HG03159 (cell line): ENCODE results near the gene ARL8B.
"Not testable (repeated sequence)": the region's sequence is repeated elsewhere in the genome, so short reads cannot be mapped to it uniquely, and the experiment has no call there.

Source experiments
- ATAC-seq: cut with Tn5 transposase; IDR thresholded peaks from one replicate; pipeline ENCODE4 v1.9.1; 2021; ENCODE audit warnings: mild to moderate bottlenecking, moderate library complexity; ENCODE audit not compliant: unreplicated experiment

The ARL8B gene

GRCh38 chr3:5106933-5107334, 15.2 kb upstream of the ARL8B start:
- not testable (repeated sequence) for ATAC-seq

GRCh38 chr3:5110337-5110736, 11.8 kb upstream of the ARL8B start:
- no peak for ATAC-seq

DNA sequence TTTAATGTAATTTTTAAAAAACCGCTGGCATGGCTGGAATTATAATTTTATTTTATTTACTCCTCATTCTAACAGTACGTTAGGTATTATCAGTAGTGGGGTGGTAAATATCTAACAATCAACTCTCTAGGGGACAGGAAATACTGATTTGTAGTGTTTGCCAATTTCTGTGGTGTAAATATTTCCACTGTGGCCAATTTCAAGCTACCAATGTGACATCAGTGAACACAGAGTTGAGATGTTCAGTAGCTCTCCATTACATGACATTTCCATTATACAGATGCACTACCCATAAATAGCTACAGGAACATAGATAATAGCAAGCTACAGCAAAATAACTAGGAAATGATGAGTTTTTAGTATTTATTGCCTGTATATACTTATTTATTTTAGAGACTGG, 10.0 kb upstream of the ARL8B start:
- ATAC-seq: no peak

DNA sequence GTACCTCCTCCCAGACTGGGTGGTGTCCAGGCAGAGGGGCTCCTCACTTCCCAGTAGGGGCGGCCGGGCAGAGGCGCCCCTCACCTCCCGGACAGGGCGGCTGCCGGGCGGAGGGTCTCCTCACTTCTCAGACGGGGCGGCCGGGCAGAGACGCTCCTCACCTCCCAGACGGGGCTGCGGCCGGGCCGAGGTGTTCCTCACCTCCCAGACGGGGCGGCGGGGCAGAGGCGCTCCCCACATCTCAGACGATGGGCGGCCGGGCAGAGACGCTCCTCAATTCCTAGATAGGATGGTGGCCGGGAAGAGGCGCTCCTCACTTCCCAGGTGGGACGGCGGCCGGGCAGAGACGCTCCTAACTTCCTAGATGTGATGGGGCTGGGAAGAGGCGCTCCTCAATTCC, 8.4 kb upstream of the ARL8B start:
- not testable (repeated sequence) for ATAC-seq

DNA sequence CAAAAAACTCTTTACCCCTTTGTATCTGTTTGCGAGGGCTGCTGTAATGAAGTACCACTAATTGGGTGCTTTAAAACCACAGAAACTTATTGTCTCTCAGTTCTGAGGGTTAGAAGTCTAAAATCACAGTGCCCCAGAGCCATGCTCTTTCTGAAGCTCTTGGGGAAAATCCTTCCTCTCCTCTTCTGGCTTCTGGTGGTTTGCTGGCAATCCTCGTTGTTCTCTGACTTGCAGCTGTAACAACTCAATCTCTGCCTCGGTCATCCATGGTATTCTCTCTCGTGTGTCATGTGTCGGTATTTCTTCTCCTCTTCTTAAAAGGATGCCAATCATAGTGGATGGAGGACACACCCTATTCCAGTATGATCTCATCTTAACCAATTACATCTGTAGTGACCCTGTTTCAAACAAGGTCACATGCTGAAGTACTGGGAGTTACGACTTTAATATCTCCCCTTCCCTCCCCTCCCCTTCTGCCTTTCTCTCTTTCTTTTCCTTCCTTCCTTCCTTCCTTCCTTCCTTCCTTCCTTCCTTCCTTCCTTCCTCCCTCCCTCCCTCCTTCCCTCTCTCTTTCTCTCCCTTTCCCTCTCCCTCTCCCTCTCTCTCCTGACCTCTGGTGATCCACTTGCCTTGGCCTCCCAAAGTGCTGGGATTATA, 6.5 kb upstream of the ARL8B start:
- no peak for ATAC-seq

- no peak for ATAC-seq
These were observed 5.6 kb upstream of the ARL8B start for GRCh38 chr3:5116538-5116937.

- no peak for ATAC-seq
These were observed 1.6 kb upstream of the ARL8B start for GRCh38 chr3:5120446-5120845.

DNA sequence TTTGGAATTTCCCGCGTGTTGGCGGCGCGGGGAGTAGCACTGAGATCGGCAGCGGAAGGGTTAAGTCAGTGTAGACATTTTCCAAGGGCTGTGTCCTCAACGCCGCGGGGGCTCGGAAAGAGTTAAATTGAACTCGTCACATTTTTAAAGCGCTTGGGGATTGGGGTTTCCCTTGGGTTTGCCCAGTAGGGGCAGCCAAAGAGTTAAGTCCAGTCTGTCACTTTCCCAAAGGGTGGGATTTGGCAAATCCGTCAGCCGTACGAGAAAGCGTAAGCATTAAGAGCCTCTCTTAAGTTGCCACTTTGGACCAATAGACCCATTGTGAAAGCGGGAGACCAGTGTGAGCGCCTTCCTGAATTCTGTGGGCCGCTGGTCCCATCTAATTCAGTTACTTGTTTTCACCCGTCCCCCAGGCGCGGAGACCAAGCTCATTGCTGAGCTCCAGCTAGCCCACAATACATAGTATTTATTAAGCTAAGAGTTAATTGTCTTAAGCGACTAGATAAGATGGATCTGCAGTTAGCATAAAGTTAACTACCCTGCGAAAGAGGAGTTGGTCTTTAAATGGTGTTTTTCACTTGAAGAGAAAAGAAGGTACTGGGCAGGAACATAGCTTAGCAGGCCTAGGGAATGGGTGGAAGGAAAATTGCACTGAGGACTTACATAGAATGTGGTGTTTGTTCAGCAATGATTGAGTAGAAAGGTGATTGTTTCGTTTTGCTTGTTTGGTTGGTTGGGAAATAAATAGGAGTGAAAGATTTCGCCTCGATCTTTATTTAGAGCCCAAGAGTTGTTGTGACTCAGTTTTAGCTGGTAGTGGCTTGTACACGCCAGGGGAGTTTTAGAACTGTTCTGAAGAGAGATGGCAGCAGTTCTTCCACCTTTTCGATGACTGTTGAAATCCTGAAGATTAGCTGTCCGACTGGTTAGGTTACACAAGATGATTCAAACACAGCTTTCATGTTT, 932 bp downstream of the ARL8B start:
- ATAC-seq: peak; percentile 16

DNA sequence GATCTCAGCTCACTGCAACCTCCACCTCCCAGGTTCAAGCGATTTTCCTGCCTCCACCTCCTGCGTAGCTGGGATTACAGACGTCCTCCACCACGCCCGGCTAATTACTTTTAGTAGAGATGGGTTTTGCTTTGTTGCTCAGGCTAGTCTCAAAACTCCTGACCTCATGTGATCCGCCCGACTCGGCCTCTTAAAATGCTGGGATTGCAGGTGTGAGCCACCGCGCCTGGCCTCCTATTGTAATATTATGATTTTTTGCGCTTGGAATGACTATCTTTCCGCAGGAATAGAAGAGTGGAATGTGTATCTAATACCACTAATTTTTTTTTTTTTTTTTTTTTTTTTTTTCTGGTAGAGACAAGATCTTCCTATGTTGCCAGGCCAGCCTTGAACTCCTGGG, 1.8 kb downstream of the ARL8B start:
- ATAC-seq: no peak

DNA sequence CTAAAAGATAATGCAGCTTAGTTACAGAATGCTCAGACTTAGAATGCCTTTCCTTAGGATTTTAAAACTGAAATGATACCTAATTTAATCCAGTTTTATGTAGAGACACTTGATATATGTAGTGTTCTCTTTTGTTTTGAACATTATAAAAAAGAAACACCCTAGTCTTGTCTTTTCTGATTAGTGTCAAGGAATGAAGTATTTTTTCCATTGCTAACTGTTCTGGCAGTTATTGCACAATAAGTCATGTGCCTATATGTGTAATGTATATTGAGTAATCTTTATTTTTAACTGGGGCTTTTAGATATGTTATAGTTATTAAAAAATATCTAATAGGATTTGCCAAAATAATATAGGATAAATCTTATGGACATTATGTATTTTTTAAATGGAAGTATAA, 4.5 kb downstream of the ARL8B start:
- no peak for ATAC-seq

GRCh38 chr3:5128849-5129248, 6.8 kb downstream of the ARL8B start:
- ATAC-seq: no peak

DNA sequence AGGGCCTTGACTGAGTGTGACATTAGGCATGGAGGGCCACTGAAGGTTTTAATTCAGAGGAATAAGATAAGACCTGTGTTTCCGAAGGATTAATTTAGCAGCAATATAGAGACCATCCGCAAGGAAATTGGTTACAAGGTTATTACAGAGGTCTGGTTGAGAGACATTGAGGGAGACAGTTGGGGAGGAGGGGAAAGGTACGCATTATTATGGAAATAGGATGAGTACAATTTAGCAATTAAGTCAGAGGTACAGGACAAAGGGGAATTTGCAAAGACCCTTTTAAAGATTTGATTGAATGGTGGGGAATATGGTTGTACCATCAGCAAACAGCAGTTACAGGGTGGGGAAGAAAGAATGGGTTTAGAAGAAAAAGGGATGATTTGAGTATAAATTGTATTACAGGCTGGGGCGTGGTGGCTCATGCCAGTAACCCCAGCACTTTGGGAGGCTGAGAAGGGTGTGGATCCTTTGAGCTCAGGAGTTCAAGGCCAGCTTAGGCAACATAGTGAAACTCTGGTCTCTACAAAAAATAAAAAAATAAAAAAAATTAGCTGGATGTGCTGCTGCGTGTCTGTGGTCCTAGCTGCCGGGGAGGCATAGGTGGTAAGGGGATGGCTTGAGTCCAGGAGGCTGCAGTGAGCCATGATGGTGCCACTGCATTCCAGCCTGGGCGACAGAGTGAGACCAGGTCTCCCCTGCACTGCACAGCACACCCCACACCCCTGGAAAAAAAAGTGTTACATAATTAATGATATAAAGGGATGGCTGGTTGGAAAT, 11.3 kb downstream of the ARL8B start:
- ATAC-seq: no peak

DNA sequence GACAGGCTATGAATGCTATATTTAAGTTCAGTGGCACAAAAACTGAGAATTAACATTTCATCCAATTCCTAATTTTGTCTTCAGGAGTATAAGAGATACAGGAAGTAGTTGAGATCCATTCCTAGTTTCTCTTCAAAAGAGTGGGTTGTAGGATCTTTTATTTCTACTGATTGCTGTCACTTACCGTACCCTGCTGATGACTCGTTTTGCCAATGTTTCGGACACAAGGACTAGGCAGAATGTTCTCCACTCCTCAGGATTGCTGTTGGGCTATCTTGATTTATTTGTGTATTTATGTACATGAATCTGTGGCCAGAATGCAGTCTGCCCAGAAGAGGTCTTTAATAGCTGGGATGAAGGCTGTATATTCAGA, 11.9 kb downstream of the ARL8B start:
- ATAC-seq: no peak

- no peak for ATAC-seq
These were observed 12.4 kb downstream of the ARL8B start for GRCh38 chr3:5134499-5134898.

DNA sequence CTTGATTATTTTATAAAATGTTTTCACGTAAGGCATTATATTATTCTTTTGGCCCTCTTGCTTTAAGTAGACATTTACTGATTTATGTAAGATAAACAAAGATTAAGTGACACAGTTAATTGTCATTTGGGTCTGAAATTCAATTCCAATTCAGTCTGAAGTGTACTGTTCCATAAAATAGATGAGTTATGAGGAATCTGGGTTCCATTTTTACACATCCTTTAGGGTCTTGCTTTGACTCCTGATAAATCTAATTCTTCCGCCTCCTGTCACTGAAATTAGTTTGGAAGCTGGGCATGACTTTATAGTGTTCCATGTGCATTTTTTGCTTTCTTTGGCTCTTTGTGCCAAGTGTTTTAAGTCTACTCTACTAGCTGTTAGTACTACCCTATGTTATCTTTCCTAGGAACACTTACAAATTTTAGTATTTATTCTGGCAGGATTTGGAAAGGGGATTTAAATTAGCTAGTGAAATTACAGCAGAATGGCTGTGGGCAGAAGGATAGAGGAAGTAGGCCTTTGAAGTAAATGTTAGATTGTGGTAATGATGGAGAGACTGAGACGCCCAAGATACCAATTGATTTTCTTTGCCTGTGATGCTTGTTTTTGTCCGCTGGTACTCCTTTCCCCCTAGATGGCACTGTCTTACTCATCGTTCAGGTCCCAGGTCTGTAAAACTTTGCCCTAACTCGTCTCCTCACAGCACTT, 14.3 kb downstream of the ARL8B start:
- ATAC-seq: peak; percentile 76

- peak; percentile 21 for ATAC-seq
These were observed 14.9 kb downstream of the ARL8B start for GRCh38 chr3:5136919-5137429.

DNA sequence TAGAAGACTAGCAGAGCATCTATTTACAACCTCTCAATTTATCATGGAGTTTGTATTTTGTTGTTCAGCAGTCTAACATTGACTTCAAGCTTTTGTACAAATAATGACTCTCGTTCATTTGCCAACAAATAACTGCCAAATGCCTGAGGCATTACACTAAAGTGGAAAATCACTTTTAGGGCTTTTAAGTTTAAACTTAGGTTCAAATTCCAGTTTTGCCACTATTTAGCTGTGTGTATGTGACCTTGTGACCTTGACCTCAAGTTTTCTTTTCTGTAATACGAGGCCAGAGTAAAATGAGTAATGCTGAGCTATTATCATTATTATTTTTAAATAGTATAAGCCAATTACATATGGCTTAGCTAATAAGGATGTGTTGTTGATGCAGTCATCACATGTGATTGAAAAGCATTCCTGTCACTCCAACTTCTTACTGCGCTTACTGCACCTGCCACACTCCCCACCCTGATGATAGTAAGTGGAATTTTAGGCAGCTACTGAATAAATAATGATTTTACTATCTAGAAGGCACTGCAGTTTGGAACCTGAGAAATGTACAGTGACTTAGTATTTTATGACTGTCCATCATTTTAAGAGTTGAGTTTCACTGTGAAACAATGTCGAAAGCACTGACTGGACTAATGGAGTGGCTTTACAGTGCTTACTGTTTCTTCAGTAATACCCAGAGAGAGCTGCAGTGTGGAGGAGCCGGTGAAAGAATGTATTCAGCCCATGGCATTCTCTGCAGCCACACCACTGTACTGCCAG, 16.3 kb downstream of the ARL8B start:
- no peak for ATAC-seq

- peak; percentile 45 for ATAC-seq
These were observed 18.1 kb downstream of the ARL8B start for GRCh38 chr3:5140230-5140621.

DNA sequence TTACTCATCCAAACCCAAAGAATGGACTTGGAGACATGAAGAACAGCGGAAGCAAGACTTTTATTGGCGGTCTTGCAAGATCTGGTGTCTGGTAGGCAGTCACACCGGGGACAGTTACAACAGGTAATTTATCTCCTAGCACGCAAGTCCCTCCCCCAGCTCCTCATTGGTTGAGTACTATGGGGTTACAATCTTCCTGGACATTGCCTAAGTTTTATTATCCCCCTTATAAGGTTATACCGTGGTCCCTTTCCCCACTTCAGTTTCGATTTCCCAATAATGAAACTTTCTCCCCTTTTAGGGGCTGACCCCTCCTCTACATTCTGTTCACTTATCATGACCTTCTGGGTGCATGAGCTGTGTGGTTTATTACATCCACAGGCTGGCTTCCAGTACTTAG, 18.7 kb downstream of the ARL8B start:
- ATAC-seq: no peak

DNA sequence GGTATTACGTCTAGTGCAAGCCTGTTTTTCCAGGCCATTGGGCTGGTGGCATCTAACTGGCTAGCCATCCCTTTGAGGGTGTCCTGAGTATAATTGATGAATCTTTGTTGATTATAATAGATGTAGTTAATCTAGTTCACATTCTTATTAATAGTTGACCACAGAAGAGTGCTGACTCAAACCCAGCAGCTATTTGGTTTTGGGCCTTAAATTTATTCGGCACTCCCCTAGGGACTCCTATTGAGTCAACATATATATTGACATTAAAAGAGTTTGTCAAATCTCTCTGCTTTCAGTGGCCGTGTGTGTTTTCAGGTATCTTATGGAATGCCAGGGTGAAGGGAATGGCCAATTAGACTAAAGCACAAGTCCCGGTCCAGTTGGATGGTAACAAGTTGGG, 19.7 kb downstream of the ARL8B start:
- ATAC-seq: no peak
